Measurements from ENCODE around the gene KRTCAP2.
"Not testable (repeated sequence)": the region's sequence is repeated elsewhere in the genome, so short reads cannot be mapped to it uniquely, and the experiment has no call there.

The KRTCAP2 gene

GRCh38 chr1:155193991-155194240 is 20.8 kb upstream of the KRTCAP2 start:
- H3K36me3 Mint-ChIP-seq (ENCODE audit: low read depth); H3K27me3 Mint-ChIP-seq (ENCODE audit: low read depth); H3K9me3 Mint-ChIP-seq; DNase-seq (ENCODE audit: low spot score): not testable (repeated sequence)
- Mint-ChIP-seq H3K4me3 (peak overlapping the region; percentile 95), H3K27ac (peak overlapping the region; percentile 98), H3K4me1 (ENCODE audit: low read depth) (peaks cover 31% of the 10 kb centered on the region)

- no peaks in the 10 kb centered on the region for H3K9me3 Mint-ChIP-seq
- peaks cover 6% of the 10 kb centered on the region for H3K36me3 Mint-ChIP-seq (ENCODE audit: low read depth)
- peak overlapping the region; percentile 95 for H3K4me3 Mint-ChIP-seq
- peak overlapping the region; percentile 98 for H3K27ac Mint-ChIP-seq
- DNase-seq (ENCODE audit: low spot score), result peak; percentile 83
- no peaks in the 10 kb centered on the region for H3K27me3 Mint-ChIP-seq (ENCODE audit: low read depth)
- peaks cover 31% of the 10 kb centered on the region for H3K4me1 Mint-ChIP-seq (ENCODE audit: low read depth)
Measured at GRCh38 chr1:155193275-155193990, 20.3 kb upstream of the KRTCAP2 start.

- DNase-seq (ENCODE audit: low spot score), result no peak
- no peaks in the 10 kb centered on the region for H3K9me3 Mint-ChIP-seq
- peak overlapping the region; percentile 95 for H3K4me3 Mint-ChIP-seq
- H3K27me3 Mint-ChIP-seq (ENCODE audit: low read depth), result no peaks in the 10 kb centered on the region
- H3K4me1 Mint-ChIP-seq (ENCODE audit: low read depth), result peaks cover 37% of the 10 kb centered on the region
- H3K36me3 Mint-ChIP-seq (ENCODE audit: low read depth), result peaks cover 6% of the 10 kb centered on the region
- H3K27ac Mint-ChIP-seq, result peak overlapping the region; percentile 98
Measured at GRCh38 chr1:155192346-155193274, 19.5 kb upstream of the KRTCAP2 start.

- no peaks in the 10 kb centered on the region for H3K27me3 Mint-ChIP-seq (ENCODE audit: low read depth)
- peaks cover 4% of the 10 kb centered on the region for H3K36me3 Mint-ChIP-seq (ENCODE audit: low read depth)
- peaks cover 37% of the 10 kb centered on the region for H3K4me1 Mint-ChIP-seq (ENCODE audit: low read depth)
- peak overlapping the region; percentile 91 for H3K27ac Mint-ChIP-seq
- DNase-seq (ENCODE audit: low spot score), result no peak
- H3K4me3 Mint-ChIP-seq, result peak overlapping the region; percentile 81
- H3K9me3 Mint-ChIP-seq, result no peaks in the 10 kb centered on the region
Measured at GRCh38 chr1:155191904-155192303, 18.8 kb upstream of the KRTCAP2 start.

- H3K27me3 Mint-ChIP-seq (ENCODE audit: low read depth); H3K36me3 Mint-ChIP-seq (ENCODE audit: low read depth); DNase-seq (ENCODE audit: low spot score); H3K27ac Mint-ChIP-seq; H3K4me3 Mint-ChIP-seq; H3K9me3 Mint-ChIP-seq: not testable (repeated sequence)
- peaks cover 33% of the 10 kb centered on the region for H3K4me1 Mint-ChIP-seq (ENCODE audit: low read depth)
Measured at GRCh38 chr1:155189926-155190325, 16.8 kb upstream of the KRTCAP2 start.

- Mint-ChIP-seq H3K9me3 (no peaks in the 10 kb centered on the region), H3K4me1 (ENCODE audit: low read depth) (peaks cover 21% of the 10 kb centered on the region), H3K27ac (peak overlapping the region; percentile 90), H3K36me3 (ENCODE audit: low read depth) (peaks cover 3% of the 10 kb centered on the region), H3K4me3 (peak overlapping the region; percentile 37), H3K27me3 (ENCODE audit: low read depth) (no peaks in the 10 kb centered on the region)
- DNase-seq (ENCODE audit: low spot score), result no peak
Measured at GRCh38 chr1:155188268-155188667, 15.2 kb upstream of the KRTCAP2 start.

- no peak for DNase-seq (ENCODE audit: low spot score)
- H3K4me1 Mint-ChIP-seq (ENCODE audit: low read depth), result peaks cover 15% of the 10 kb centered on the region
- H3K27me3 Mint-ChIP-seq (ENCODE audit: low read depth), result no peaks in the 10 kb centered on the region
- peak overlapping the region; percentile 68 for H3K27ac Mint-ChIP-seq
- H3K36me3 Mint-ChIP-seq (ENCODE audit: low read depth), result peaks cover 4% of the 10 kb centered on the region
- H3K4me3 Mint-ChIP-seq, result no peak overlapping the region
- H3K9me3 Mint-ChIP-seq, result no peaks in the 10 kb centered on the region
Measured at GRCh38 chr1:155187456-155187891, 14.4 kb upstream of the KRTCAP2 start.

- no peak for DNase-seq (ENCODE audit: low spot score)
- Mint-ChIP-seq H3K9me3 (no peaks in the 10 kb centered on the region), H3K4me1 (ENCODE audit: low read depth) (peaks cover 9% of the 10 kb centered on the region), H3K4me3 (no peak overlapping the region), H3K27me3 (ENCODE audit: low read depth) (no peaks in the 10 kb centered on the region), H3K36me3 (ENCODE audit: low read depth) (peaks cover 7% of the 10 kb centered on the region), H3K27ac (peak overlapping the region; percentile 68)
Measured at GRCh38 chr1:155186794-155187455, 13.8 kb upstream of the KRTCAP2 start.

- H3K27ac Mint-ChIP-seq, result peak overlapping the region; percentile 45
- H3K36me3 Mint-ChIP-seq (ENCODE audit: low read depth), result peaks cover 13% of the 10 kb centered on the region
- H3K27me3 Mint-ChIP-seq (ENCODE audit: low read depth), result no peaks in the 10 kb centered on the region
- peaks cover 9% of the 10 kb centered on the region for H3K4me1 Mint-ChIP-seq (ENCODE audit: low read depth)
- H3K9me3 Mint-ChIP-seq, result no peaks in the 10 kb centered on the region
- DNase-seq (ENCODE audit: low spot score), result no peak
- no peak overlapping the region for H3K4me3 Mint-ChIP-seq
Measured at GRCh38 chr1:155186067-155186793, 13.1 kb upstream of the KRTCAP2 start.

- H3K4me3 Mint-ChIP-seq, result no peak overlapping the region
Measured at GRCh38 chr1:155185783-155186066, 12.6 kb upstream of the KRTCAP2 start.

GRCh38 chr1:155184835-155185782 is 12.0 kb upstream of the KRTCAP2 start:
- H3K4me1 Mint-ChIP-seq (ENCODE audit: low read depth), result peaks cover 10% of the 10 kb centered on the region
- no peaks in the 10 kb centered on the region for H3K9me3 Mint-ChIP-seq
- peaks cover 14% of the 10 kb centered on the region for H3K36me3 Mint-ChIP-seq (ENCODE audit: low read depth)
- DNase-seq (ENCODE audit: low spot score), result no peak
- no peak overlapping the region for H3K4me3 Mint-ChIP-seq
- no peaks in the 10 kb centered on the region for H3K27me3 Mint-ChIP-seq (ENCODE audit: low read depth)
- peak overlapping the region; percentile 20 for H3K27ac Mint-ChIP-seq

More at GRCh38 chr1:155185783-155186066, 12.6 kb upstream of the KRTCAP2 start:
- Mint-ChIP-seq H3K4me1 (ENCODE audit: low read depth) (peaks cover 10% of the 10 kb centered on the region), H3K36me3 (ENCODE audit: low read depth) (peaks cover 14% of the 10 kb centered on the region), H3K9me3 (no peaks in the 10 kb centered on the region), H3K27me3 (ENCODE audit: low read depth) (no peaks in the 10 kb centered on the region), H3K27ac (peak overlapping the region; percentile 20)
- no peak for DNase-seq (ENCODE audit: low spot score)

- Mint-ChIP-seq H3K4me3 (no peak overlapping the region), H3K27ac (no peak overlapping the region), H3K27me3 (ENCODE audit: low read depth) (no peaks in the 10 kb centered on the region), H3K9me3 (no peaks in the 10 kb centered on the region), H3K4me1 (ENCODE audit: low read depth) (peaks cover 10% of the 10 kb centered on the region), H3K36me3 (ENCODE audit: low read depth) (peaks cover 21% of the 10 kb centered on the region)
- no peak for DNase-seq (ENCODE audit: low spot score)
Measured at GRCh38 chr1:155184351-155184811, 11.3 kb upstream of the KRTCAP2 start.

GRCh38 chr1:155183775-155184221 is 10.7 kb upstream of the KRTCAP2 start:
- Mint-ChIP-seq H3K27me3 (ENCODE audit: low read depth) (no peaks in the 10 kb centered on the region), H3K9me3 (no peaks in the 10 kb centered on the region), H3K4me3 (no peak overlapping the region), H3K36me3 (ENCODE audit: low read depth) (peaks cover 25% of the 10 kb centered on the region), H3K27ac (no peak overlapping the region), H3K4me1 (ENCODE audit: low read depth) (peaks cover 10% of the 10 kb centered on the region)
- DNase-seq (ENCODE audit: low spot score), result no peak
